Measurements from ENCODE around the gene TSPAN5.

TSPAN5 gene

GRCh38 chr4:98573791-98574190 is 84.6 kb downstream of the TSPAN5 start (continued):
- TF ChIP-seq, protein P1, sequence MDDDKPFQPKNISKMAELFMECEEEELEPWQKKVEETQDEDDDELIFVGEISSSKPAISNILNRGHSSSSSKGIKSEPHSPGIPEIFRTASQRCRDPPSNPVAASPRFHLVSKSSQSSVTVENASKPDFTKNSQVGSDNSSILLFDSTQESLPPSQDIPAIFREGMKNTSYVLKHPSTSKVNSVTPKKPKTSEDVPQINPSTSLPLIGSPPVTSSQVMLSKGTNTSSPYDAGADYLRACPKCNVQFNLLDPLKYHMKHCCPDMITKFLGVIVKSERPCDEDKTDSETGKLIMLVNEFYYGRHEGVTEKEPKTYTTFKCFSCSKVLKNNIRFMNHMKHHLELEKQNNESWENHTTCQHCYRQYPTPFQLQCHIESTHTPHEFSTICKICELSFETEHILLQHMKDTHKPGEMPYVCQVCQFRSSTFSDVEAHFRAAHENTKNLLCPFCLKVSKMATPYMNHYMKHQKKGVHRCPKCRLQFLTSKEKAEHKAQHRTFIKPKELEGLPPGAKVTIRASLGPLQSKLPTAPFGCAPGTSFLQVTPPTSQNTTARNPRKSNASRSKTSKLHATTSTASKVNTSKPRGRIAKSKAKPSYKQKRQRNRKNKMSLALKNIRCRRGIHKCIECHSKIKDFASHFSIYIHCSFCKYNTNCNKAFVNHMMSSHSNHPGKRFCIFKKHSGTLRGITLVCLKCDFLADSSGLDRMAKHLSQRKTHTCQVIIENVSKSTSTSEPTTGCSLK (tag by site-specific recombination; IDR thresholded peaks at IDR 0.05), result no peak
- TF ChIP-seq IKZF3 (tag by site-specific recombination; IDR thresholded peaks at IDR 0.05) (no peak), SETDB1 (IDR thresholded peaks at IDR 0.05; ENCODE audit: insufficient read length, low read length) (no peak), ZNF701 (tag by site-specific recombination; IDR thresholded peaks at IDR 0.05) (no peak), ZNF223 (tag by site-specific recombination; IDR thresholded peaks at IDR 0.05) (no peak)

DNA sequence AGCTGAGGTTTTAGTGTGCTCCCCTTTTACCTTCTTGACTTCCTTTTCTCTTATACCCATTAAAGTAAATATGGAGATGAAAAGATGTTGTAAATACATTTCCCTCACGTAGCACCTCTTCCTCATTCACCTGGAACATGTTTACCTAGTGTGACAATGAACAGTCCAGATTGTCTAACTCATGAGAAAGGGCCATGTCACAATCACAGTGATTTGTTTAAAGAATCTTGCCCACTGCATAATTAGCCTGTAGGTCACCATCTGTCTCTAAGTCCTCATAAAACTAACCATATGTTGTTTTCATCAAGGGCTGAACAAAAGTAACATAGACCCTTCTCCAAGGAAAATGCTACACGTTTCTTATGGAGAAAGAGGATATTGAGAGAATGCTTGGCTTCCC is 85.7 kb downstream of the TSPAN5 start:
- no peaks in the 10 kb centered on the region for H3K4me1 ChIP-seq (ENCODE audit: control insufficient read depth, insufficient read depth, low read length)
- TF ChIP-seq, protein P2, sequence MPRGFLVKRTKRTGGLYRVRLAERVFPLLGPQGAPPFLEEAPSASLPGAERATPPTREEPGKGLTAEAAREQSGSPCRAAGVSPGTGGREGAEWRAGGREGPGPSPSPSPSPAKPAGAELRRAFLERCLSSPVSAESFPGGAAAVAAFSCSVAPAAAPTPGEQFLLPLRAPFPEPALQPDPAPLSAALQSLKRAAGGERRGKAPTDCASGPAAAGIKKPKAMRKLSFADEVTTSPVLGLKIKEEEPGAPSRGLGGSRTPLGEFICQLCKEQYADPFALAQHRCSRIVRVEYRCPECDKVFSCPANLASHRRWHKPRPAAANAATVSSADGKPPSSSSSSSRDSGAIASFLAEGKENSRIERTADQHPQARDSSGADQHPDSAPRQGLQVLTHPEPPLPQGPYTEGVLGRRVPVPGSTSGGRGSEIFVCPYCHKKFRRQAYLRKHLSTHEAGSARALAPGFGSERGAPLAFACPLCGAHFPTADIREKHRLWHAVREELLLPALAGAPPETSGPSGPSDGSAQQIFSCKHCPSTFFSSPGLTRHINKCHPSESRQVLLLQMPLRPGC (tag by site-specific recombination; IDR thresholded peaks at IDR 0.05), result no peak
- no peak for TF ChIP-seq ZNF416 (tag by site-specific recombination; IDR thresholded peaks at IDR 0.05)
- no peak for TF ChIP-seq SP2 (tag by site-specific recombination; IDR thresholded peaks at IDR 0.05)
- TF ChIP-seq, protein P3, sequence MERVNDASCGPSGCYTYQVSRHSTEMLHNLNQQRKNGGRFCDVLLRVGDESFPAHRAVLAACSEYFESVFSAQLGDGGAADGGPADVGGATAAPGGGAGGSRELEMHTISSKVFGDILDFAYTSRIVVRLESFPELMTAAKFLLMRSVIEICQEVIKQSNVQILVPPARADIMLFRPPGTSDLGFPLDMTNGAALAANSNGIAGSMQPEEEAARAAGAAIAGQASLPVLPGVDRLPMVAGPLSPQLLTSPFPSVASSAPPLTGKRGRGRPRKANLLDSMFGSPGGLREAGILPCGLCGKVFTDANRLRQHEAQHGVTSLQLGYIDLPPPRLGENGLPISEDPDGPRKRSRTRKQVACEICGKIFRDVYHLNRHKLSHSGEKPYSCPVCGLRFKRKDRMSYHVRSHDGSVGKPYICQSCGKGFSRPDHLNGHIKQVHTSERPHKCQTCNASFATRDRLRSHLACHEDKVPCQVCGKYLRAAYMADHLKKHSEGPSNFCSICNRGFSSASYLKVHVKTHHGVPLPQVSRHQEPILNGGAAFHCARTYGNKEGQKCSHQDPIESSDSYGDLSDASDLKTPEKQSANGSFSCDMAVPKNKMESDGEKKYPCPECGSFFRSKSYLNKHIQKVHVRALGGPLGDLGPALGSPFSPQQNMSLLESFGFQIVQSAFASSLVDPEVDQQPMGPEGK (tag by site-specific recombination; IDR thresholded peaks at IDR 0.05), result no peak
- no peak for TF ChIP-seq YY1 (tag by site-specific recombination; IDR thresholded peaks at IDR 0.05)
- no peak for TF ChIP-seq ZNF561 (tag by site-specific recombination; IDR thresholded peaks at IDR 0.05; ENCODE audit: borderline replicate concordance)
- TF ChIP-seq ZNF202 (tag by site-specific recombination; IDR thresholded peaks at IDR 0.05; ENCODE audit: borderline replicate concordance), result no peak
- no peak for TF ChIP-seq ZNF16 (tag by site-specific recombination; IDR thresholded peaks at IDR 0.05; ENCODE audit: low read depth)
- no peak for TF ChIP-seq ZNF423 (tag by site-specific recombination; IDR thresholded peaks at IDR 0.05)
- no peak for TF ChIP-seq ZNF324 (tag by site-specific recombination; IDR thresholded peaks at IDR 0.05)
- no peak for TF ChIP-seq ZNF514 (tag by site-specific recombination; IDR thresholded peaks at IDR 0.05)
- TF ChIP-seq SP7 (tag by site-specific recombination; IDR thresholded peaks at IDR 0.05), result no peak
- no peak for TF ChIP-seq SCRT1 (tag by site-specific recombination; IDR thresholded peaks at IDR 0.05; ENCODE audit: borderline replicate concordance)
- TF ChIP-seq, protein P4, sequence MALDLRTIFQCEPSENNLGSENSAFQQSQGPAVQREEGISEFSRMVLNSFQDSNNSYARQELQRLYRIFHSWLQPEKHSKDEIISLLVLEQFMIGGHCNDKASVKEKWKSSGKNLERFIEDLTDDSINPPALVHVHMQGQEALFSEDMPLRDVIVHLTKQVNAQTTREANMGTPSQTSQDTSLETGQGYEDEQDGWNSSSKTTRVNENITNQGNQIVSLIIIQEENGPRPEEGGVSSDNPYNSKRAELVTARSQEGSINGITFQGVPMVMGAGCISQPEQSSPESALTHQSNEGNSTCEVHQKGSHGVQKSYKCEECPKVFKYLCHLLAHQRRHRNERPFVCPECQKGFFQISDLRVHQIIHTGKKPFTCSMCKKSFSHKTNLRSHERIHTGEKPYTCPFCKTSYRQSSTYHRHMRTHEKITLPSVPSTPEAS (tag by site-specific recombination; IDR thresholded peaks at IDR 0.05), result no peak
- H3K4me3 ChIP-seq (ENCODE audit: low read depth, low read length), result no peak overlapping the region
- H3K9me3 ChIP-seq (ENCODE audit: control insufficient read depth, insufficient read depth, low read depth, low read length), result no peaks in the 10 kb centered on the region
- H3K36me3 ChIP-seq (ENCODE audit: control insufficient read depth in 2 of 2, insufficient read depth in 1 of 2, low read length in 2 of 2), result no peaks in the 10 kb centered on the region
- ChIA-PET CTCF (no interaction called here), POLR2A (no interaction called here)
- no peak overlapping the region for H3K27ac ChIP-seq (ENCODE audit: extremely low read depth, low read depth, low read length)

Measured in HEK293 (cell line).